Measurements from ENCODE around the gene NCOA1.

- TF ChIP-seq POLR2AphosphoS5 (IDR thresholded peaks at IDR 0.05) = no peak
- no peak for TF ChIP-seq CTCF (IDR thresholded peaks at IDR 0.05; ENCODE audit: poor library complexity, severe bottlenecking)
- no peak for TF ChIP-seq SMC3 (conservative IDR thresholded peaks at IDR 0.05; ENCODE audit: poor library complexity)
- TF ChIP-seq MXI1 (conservative IDR thresholded peaks at IDR 0.05; ENCODE audit: poor library complexity, severe bottlenecking) = no peak
- no peak for TF ChIP-seq TAF1 (IDR thresholded peaks at IDR 0.05; ENCODE audit: low read depth)
- no peak for TF ChIP-seq RAD21 (conservative IDR thresholded peaks at IDR 0.05)
Measured at GRCh38 chr2:24650997-24651642, 160.1 kb downstream of the NCOA1 start.
